AG09309 (cell line): ENCODE measurements around the gene TYMP.

ENCODE experiments used
- DNase-seq: peaks from one replicate; pipeline ENCODE4 v3.0.0-alpha.2; 2010; ENCODE audit warnings: low read depth
- H3K4me3 ChIP-seq: 2 replicates; pipeline ENCODE4 v1.5.1; 2011; ENCODE audit warnings: mild to moderate bottlenecking, low read depth, low read length, moderate library complexity; ENCODE audit not compliant: control insufficient read depth
- TF ChIP-seq, protein P1 (sequence below): IDR thresholded peaks from 2 replicates; pipeline ENCODE4 v1.5.1; 2011; ENCODE audit warnings: mild to moderate bottlenecking, low read depth, low read length, inconsistent platforms; ENCODE audit not compliant: insufficient read depth, control insufficient read depth; ENCODE audit errors: missing control alignments

TYMP gene

DNA sequence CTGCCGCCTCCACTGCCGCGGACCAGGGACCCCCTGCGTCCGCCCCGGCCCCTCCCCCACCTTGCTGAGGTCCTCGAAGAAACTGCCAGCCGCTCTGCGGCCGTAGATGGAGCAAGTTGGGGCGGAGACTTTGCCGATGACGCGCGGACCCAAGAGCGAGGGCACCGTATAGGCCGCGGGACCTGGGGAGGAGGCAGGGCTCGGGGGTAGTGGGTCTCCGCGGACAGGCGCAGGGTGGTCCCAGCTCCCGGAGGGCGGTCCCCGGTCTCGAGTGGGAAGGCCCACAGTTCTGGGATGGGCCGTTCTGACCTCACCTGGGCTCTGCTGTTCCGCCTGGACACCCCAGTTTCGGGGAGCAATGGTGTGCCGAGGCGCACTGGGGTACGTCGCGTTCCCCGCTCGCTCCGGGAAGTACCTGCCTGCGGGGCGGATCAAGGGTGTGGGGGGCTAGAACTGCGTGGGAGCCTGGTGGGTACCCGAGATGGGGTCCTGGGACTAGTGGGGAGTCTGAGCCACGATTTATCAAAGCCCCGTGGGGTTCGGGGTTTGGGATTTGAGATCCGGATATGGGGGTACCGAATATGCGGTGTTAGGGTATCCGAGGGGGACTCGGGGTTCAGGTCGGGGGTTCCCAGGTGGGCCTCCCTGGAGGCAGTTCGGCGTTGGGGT lies 1.2 kb upstream of the TYMP start:
- peak; percentile 35 for DNase-seq
- H3K4me3 ChIP-seq = peak overlapping the region; percentile 52
- TF ChIP-seq, protein P1, sequence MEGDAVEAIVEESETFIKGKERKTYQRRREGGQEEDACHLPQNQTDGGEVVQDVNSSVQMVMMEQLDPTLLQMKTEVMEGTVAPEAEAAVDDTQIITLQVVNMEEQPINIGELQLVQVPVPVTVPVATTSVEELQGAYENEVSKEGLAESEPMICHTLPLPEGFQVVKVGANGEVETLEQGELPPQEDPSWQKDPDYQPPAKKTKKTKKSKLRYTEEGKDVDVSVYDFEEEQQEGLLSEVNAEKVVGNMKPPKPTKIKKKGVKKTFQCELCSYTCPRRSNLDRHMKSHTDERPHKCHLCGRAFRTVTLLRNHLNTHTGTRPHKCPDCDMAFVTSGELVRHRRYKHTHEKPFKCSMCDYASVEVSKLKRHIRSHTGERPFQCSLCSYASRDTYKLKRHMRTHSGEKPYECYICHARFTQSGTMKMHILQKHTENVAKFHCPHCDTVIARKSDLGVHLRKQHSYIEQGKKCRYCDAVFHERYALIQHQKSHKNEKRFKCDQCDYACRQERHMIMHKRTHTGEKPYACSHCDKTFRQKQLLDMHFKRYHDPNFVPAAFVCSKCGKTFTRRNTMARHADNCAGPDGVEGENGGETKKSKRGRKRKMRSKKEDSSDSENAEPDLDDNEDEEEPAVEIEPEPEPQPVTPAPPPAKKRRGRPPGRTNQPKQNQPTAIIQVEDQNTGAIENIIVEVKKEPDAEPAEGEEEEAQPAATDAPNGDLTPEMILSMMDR = no peak

DNA sequence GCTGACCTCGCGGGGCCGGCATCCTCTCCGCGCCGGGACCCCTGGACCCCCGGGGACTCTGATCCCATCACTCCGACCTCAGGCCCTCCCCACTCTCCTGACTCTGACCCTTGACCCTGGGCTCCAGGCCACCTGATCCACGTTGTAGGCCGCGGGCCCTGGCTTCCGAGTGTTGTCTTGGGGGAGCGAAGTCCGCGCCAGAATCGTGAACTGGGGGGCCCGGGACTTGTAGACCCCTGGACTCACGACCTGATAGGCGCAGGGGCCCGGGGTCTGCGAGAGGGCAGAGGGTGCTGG lies 716 bp upstream of the TYMP start:
- TF ChIP-seq, protein P1 = no peak
- peak overlapping the region; percentile 52 for H3K4me3 ChIP-seq
- DNase-seq = no peak

DNA sequence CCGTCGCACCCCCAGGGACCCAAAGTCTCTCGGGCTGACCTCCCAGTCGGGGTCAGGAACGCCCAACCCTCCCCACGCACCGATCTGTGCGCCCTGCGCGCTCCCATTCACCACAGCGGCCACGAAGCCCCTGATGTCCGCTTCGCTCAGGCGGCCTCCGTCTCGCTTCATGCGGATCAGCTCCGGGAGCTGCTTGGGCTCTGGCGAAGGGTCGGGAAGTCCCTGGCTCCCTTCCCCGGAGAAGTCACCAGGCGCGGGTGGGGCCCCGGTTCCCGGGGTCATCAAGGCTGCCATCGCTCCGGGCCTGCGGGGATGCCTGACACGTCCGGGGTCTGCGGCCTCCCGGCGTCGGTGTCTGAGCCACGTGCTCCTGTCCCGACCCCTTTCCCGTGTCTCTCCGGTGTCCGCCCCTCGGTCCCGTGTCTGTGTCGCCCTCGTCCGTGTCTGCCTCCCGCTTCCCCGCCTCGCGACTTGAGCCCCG lies 356 bp downstream of the TYMP start:
- H3K4me3 ChIP-seq = peak overlapping the region; percentile 44
- DNase-seq = no peak
- TF ChIP-seq, protein P1 = no peak

GRCh38 chr22:50528682-50529415 lies 963 bp downstream of the TYMP start:
- peak overlapping the region; percentile 44 for H3K4me3 ChIP-seq
- no peak for DNase-seq
- TF ChIP-seq, protein P1 = no peak

DNA sequence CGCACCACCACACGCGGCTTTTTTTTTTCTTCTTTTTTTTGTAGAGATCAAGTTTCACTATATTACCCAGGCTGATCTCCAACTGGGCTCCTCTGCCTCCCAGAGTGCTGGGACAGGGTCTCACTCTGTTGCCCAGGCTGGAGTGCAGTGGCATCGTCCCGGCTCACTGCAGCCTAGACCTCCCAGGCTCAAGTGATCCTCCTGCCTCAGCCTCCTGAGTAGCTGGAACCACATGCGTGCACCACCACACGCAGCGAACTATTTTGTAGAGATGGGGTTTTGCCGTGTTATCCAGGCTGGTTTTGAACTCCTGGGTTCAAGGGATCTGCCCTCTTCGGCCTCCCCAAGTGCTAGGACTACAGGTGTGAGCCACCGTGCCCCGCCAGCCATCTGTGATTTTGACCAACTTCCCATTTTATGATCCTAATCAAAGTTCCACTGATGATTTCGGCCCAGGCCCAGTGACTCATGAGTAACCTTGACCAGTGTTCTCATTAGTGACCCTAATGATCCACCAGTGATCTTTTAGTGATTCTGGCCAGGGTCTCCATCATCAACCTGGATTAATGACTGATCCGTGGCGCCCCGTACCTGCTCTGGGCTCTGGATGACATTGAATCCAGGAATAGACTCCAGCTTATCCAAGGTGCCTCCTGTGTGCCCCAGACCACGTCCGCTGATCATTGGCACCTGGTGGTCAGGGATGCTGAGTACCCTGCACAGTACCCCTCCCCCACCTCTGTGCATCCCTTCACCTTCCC lies 1.7 kb downstream of the TYMP start:
- TF ChIP-seq, protein P1 = no peak

GRCh38 chr22:50526834-50527801 lies 2.7 kb downstream of the TYMP start:
- no peak for DNase-seq
- TF ChIP-seq, protein P1 = no peak
- H3K4me3 ChIP-seq = peak overlapping the region; percentile 62

More for the DNA sequence above, 1.7 kb downstream of the TYMP start:
- no peak for DNase-seq
- H3K4me3 ChIP-seq = no peak overlapping the region
